ENCODE data around the gene SUSD4.

The SUSD4 gene

DNA sequence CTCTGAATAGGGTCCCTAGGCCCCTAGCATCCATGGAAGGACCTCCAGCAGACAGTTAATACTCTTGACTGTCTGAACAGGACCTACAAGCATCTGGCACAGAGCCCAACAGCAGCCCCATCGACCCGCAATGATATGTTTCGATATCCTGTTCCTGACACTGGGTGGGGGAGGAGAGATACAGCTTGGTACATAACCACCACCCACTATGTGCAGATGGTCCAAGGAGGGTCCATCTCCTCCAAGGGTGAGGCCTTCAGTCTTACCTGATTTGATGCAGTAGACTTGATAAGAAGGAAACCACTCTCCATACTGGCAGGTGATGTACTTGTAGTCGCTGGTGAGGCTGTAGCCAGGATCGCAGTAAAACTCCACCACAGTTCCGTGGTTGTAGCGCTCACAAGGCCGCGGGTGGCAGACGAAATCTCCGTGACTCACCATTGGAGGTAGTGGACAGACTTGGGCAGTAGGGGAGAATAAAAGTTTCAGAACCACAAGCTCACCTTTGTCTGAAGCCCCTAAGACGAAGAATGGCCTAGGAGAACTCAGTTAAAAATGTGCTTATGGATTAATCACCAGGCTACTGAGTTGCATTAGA, 134.9 kb downstream of the SUSD4 start:
- DNase-seq (ENCODE audit: low spot score) = no peak

GRCh38 chr1:223228201-223228600, 135.8 kb downstream of the SUSD4 start:
- no peak for DNase-seq (ENCODE audit: low spot score)

DNA sequence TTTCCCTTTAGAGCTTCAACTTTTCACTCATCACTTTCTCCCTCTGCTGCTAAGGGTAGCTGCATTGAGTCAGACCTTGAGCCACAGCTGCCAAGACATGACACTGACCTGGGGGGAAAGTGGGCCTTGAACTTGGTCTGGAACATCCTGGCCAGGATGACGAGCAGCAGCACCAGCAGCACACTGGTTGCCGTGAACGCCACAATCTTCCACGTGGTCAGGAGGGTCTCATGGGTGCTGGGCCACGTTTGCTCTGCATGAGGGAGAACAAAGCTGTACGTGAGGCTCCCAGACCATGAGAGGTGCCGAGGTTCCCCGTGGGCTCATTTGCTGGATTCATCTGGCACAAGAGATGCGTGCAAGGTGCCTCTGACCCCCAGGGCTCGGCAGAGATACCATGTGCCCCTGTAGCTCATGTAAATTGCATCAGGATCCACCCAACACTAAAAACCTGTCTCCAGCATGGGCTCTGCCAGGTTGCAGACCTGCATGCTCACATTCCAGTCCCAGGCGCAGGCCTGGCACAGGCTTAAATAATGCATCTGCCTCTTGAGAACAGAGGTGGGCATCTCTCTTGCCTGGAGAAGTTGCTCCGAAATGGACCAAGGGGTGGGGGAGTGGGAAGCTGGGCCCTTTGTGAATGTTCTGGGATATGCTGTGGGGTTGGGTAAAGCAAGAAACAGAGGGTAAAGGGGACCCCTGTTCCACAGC, 136.3 kb downstream of the SUSD4 start:
- no peak for DNase-seq (ENCODE audit: low spot score)

DNA sequence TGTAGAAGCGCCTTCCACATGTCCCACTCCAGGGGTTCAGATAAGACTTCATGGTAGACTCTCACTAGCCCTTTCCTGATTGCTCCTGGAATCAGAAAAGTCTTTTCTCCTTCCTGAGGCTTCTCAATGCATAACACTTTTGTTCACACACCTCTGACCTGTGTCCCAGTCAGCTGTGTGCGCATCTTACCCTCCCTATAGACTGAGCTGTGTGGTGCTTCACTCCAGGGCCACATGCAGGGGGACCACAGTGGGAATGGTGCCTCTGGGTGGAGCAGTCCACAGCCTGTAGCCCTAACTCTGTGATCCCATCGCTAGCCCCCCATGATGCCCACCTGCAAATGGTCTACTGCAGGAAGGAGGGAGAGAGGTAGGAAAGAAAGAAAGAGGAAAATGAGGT, 136.9 kb downstream of the SUSD4 start:
- no peak for DNase-seq (ENCODE audit: low spot score)

- DNase-seq (ENCODE audit: low spot score) = no peak
These were observed 137.7 kb downstream of the SUSD4 start for GRCh38 chr1:223226271-223226670.

- DNase-seq (ENCODE audit: low spot score) = no peak
These were observed 138.5 kb downstream of the SUSD4 start for GRCh38 chr1:223225481-223225880.

- no peak for DNase-seq (ENCODE audit: low spot score)
These were observed 138.9 kb downstream of the SUSD4 start for GRCh38 chr1:223225061-223225460.

DNA sequence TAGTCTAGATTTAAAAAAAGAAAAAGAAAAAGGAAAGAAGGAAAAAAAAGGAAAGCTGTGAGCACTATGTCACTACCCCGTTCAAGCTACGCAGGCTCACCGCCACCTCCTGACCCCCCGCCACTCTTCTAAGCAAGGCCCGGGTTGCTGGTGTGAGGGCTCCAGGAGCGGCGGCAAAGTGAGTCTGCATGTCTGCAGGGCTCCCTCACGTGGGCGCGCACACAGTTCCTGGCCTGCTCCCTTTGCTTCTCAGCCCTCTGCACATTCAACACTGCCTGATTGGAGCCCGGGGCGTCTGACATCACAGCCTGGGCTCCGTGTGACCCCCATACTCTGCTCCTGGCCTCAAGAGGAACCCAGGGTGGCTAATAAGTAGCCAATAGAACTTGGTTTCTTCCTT, 139.5 kb downstream of the SUSD4 start:
- no peak for DNase-seq (ENCODE audit: low spot score)

DNA sequence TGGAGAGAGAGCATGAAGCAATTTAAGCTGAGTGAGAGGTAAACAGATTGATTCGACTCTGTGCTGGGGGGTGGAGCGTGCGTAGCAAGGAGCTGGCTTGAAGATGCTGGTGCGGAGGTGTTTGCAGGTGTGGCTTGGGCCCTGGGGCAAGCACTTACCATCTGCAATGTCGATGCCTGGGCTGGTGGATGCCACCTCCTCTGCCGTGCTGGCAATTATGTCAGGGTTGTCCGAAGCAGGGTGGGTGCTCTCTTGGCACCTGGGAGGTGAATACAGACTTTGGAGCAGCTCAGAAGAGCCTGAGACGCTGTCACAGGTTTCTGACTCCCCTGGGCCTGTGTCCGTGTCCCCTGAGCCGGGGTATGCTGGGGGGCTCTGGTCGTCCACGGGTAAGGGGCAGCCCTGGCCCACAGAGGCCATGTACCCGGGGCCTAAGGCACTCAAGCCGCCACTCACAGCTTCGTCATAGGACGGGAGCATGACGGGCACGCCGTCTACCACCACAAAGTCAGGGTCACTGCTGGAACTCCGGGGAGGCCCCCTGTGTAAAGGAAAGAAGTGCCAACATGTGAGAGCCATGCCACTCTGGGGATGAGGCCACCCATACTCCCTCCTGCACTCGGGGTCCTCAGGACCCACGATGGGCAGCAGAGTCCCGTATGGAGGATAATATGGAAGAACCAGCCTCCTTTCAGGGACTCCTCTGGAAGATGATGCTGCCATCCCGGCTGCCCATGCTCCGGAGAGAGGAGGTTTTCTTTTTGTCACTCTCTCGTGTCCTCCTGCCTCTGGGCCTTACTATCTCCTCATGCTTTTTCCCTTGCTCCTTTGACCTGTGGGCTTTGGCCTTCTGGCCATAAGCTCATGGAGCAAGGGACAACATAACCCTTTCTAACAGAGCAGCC, 140.6 kb downstream of the SUSD4 start:
- DNase-seq (ENCODE audit: low spot score) = no peak

DNA sequence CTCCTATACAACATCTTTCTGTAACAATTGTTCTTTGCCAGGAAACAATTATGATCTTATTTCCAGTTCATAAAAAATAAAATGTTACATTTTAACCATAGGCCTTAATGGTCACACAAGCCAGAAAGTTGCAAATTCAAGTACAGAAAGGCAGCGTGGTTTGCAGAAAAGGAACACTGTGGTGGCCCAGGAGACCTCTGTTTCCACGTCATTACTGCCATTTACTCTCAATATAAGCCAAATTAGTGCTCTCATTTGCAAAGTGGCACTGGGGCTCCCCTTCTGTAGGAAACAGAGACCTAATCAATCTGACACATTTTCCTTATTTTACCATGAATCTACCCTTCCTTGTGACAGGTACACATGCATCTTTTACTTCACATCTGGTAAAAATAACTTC, 141.6 kb downstream of the SUSD4 start:
- no peak for DNase-seq (ENCODE audit: low spot score)

- DNase-seq (ENCODE audit: low spot score) = no peak
These were observed 142.3 kb downstream of the SUSD4 start for GRCh38 chr1:223221686-223222085.

DNA sequence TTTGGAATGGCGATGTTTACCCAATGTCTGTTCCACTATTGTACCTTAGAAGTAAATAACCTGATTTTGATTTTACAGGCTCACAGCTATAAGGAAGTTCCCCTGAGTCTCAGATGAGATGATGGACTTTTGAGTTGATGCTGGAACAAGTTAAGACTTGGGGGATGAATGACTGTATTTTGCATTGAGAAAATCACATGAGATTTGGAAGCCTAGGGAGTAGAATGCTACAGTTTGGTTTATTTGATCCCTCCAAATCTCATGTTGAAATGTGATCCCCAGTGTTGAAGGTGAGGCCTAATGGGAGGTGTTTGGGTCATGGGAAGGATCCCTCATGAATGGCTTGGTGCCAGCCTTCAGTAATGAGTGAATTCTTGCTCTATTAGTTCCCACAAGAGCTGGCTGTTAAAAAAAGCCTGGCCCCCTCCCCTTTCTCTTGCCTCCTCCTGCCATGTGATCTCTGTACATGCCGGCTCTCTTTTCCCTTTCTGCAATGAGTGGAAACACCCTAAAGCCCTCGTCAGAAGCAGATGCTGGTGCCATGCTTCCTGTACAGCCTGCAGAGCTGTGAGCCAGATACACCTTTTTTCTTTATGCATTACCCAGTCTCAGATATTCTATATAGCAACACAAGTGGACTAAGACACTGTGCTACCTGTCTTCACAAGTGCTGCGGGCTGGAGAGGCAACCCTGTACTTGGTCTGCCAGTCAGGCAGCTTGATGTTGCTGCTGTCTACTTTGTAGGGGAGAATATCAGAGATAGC, 143.9 kb downstream of the SUSD4 start:
- no peak for DNase-seq (ENCODE audit: low spot score)

GRCh38 chr1:223219318-223219635, 144.7 kb downstream of the SUSD4 start:
- DNase-seq (ENCODE audit: low spot score) = no peak

DNA sequence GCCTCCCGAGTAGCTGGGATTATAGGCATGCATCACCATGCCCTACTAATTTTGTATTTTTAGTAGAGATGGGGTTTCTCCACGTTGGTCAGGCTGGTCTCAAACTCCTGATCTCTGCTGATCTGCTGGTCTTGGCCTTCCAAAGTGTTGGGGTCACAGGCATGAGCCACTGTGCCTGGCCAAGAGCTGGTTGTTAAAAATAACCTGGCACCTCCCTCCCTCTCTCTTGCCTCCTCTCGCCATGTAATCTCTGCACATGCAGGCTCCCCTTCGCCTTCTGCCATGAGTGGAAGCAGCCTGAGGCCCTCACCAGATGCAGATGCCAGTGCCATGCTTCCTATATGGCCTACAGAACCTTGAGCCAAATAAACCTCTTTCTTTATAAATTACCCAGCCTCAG, 146.2 kb downstream of the SUSD4 start:
- no peak for DNase-seq (ENCODE audit: low spot score)

DNA sequence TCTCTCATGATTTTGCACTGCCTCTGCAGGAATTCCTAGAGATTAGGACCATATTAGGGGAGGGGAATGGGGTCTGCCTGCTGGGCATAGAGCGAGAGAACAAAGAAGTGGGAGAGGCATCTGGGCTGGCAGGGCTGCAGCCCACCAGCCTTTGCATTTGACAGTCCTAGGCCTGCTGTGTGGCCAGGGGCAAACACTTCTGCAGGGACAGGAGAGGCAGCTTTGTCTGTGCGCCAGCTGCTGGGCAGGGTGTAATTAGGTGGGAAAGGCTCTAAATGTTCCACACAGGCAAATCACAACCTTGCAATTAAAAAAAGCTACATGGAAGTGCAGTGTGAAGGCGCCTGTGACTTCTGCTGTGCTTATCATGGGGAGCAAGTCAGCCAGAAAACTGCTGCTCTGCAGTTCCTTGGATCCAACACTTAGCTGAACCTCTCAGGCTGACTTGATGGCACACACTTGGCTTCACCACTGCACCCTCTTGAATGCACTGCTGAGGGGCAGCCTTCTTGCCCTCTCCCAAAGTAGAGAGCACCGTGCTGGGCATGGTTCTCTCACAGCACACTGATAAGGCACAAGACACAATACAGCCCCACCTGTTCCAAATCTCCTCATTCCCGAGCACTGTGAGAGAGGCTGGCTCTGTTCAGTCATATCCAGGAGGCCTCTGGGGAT, 147.3 kb downstream of the SUSD4 start:
- no peak for DNase-seq (ENCODE audit: low spot score)

DNA sequence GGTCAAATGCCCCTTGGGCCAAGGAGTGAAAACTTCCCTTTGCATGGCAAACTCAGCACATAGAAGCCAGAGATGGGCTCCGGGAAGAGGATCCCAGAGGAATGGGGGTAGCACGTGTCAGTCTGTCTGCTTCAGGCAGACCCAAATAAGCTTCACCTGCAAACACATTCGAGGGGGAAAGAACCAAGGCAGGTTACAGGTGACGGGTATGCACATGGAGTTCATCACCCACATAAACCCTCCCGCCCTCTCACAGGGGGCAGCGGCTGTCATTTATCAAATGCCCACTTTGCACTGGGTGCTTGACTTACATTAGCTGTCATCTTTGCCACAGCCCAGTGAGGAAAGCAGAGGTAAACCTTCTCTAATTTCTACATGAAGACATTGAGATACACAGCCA, 147.9 kb downstream of the SUSD4 start:
- DNase-seq (ENCODE audit: low spot score) = no peak

DNA sequence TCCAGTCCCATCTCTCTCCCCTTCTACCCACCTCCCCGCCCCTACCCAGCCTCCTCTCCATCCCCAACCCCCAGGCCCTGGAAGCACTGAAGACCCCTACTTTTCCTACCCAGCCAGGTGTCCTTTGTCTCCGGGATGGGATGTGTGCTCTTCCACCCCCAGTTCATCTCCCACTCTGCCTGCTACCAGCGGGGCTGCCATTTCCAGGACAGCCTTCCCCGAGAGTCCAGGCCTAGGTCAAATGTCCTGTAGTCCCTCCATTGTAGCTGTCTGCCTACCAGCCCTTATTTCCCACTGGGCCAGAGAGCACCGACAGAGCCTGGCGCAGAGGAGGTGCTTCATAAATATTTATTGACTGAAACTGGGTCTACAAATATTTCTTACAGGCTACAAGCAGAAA, 148.9 kb downstream of the SUSD4 start:
- no peak for DNase-seq (ENCODE audit: low spot score)

DNA sequence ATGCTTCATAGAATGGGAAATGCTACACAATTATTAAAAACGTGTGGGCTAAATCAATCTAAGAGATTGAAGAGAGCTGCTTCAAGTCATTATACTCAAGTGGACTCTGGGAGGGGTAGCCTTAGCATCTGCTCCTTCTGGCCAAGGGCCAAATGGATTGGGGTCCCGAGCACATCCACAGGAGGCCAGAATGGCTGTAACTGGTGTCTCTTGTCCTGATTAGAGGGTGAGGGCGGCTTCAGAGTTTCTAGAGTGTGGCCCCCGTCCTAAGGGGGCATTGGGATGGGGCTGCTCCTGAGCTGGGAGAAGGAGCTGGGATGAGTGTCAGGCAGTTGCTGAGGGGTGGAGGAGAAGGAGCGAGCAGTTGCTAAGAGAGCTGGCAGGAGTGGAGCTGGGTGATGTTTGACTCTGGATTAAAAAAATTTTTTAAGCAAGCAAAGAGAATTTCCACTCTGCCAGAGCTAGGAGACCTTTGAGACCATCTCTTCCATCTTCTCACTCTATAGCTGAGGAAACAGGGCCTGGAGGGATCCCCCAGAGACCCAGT, 149.6 kb downstream of the SUSD4 start:
- no peak for DNase-seq (ENCODE audit: low spot score)

DNA sequence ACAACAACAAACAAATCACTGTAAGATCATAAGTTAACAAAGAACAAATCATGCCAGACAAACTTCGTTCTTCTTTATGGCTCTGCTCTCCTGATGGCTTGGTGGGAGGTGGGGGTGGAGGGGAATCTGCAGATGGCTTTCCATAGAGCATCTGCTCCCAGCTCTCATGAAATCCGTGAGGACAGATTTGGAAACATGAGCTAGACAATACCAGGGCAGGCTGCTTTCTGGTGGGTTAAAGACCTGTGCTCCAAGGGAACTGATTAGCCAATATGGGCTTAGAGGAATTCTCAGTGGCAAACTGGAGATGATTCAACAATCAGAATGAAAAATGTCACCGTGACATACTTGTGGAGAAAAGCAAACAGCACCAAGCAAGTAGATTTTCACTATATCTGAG, 151.5 kb downstream of the SUSD4 start:
- DNase-seq (ENCODE audit: low spot score) = no peak

DNA sequence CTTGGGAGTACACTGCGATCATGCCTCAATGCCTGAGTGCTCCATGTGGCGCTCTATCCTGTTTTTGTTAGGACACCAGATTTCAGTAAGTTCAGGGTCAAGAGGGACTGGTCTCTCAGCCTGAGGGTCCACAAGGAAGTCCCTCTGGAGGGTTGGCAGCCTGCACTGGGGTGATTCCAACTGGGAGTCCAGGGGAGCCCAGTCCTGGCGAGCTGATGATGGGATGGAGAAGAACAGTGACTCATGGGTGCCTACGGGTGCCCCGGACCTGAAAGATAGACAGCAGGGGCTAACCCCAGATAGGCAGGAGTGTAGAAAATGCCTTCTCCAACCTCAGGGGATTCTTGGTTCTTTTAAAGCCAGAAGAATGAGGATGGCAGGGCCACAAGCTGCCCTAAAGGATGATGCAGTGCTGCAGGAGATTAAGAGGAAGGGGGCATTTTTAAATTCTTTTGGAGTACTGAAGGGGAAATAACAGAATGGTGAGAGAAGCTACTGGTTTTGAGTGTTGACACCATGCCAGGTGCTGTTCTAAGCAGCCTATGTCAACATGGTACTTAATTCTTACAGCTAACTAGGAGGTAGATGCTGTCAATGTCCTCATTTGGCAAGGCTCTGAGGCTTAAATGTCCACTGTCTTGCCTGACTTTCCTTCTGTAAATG, 152.5 kb downstream of the SUSD4 start:
- DNase-seq (ENCODE audit: low spot score) = no peak

DNA sequence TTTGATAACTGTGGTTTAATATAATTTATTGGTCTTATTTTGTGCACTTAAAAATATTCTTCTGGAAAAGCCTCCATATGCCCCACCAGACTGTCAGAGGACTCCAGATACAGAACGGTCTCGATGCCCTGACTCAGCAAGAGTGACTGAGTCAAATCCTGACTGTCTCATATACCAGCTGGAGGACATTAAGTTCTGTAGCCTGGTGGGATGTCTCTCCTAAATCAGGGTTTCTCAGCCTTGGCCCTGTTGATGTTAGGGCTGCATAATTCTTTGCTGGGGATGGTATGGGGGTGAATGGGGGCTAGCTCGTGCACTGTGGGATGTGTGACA, 153.2 kb downstream of the SUSD4 start:
- DNase-seq (ENCODE audit: low spot score) = peak; percentile 54

All from AG08395 (cell line).